HK-2 (cell line): ENCODE measurements around the gene TSEN15.
"Not testable (repeated sequence)": the region's sequence is repeated elsewhere in the genome, so short reads cannot be mapped to it uniquely, and the experiment has no call there.

ENCODE experiments used
- DNase-seq: peaks from one replicate; pipeline ENCODE4 v3.0.0-alpha.2; 2018; ENCODE audit not compliant: unreplicated experiment

TSEN15 gene

DNA sequence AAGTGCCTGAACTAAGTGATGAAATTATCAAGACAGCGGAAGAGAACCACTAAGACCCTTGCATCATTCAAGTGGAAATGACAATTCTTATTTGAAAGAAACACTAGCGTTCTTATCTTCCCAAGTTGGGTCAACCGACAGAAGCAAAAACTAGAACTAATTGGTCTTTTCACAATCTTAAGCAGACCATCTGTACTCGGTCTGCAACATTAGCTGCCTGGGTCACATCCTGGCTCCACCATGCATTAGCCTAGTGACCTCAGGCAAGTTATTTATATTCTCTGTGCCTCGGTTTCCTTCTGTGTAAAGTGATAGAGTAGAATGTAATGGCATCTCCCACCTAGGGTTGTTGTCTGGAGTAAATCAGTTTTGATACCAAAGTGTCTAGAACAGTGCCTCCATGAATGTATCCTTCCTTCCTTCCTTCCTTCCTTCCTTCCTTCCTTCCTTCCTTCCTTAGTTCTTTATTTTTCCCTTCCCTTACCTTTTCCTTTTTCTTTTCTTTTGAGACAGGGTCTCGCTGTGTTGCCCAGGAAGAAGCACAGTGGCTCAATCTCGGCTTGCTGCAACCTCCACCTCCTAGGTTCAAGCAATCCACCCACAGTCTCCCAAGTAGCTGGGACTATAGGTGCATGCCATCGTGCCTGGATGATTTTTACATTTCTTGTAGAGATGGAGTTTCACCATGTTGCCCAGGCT is 20.0 kb upstream of the TSEN15 start:
- DNase-seq, result no peak

GRCh38 chr1:184032306-184032929 is 19.1 kb upstream of the TSEN15 start:
- no peak for DNase-seq

DNA sequence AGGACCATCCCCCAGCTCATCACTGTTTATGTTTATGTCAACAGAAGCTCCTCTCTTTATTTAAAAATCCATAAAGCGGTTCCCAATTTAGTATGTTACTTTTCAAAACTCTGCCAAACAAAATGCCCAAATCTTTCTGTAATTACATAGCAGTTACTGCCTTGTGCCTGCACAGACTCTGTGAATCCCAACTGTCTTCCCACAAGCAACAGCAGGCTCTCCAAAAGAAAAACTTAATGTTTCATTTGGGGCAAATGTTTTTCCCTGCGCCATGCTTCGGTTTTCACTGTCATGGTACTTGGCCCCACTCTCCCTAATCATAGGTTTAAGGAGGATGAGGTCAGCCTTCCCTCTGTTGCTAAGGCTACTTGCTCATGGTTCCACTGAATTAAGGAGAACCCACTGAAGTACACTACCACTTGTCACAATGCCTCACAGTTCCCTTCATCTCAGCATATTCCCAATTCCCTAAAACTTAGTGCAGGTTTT is 18.6 kb upstream of the TSEN15 start:
- DNase-seq, result no peak

DNA sequence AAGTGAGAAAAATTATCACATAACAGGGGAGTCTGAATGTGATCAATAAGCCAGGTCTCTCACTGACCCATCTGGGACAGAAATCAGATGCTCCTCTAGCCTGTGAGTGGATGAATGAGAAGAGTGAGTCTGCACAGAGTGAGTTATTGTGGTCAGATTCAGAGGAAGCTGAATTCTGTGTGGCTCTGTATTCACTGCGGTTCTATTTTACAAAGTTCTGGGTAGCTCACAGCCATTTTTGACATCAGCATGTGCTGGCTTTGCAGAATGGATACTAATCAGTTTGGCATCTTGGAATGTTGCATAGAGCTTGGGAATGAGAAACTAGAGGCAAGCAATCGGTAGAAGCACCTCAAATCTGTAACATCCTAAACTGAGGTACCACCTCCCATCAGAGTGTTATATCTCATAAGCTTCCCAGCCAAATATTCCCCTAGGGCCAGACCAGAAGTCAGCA is 17.8 kb upstream of the TSEN15 start:
- no peak for DNase-seq

DNA sequence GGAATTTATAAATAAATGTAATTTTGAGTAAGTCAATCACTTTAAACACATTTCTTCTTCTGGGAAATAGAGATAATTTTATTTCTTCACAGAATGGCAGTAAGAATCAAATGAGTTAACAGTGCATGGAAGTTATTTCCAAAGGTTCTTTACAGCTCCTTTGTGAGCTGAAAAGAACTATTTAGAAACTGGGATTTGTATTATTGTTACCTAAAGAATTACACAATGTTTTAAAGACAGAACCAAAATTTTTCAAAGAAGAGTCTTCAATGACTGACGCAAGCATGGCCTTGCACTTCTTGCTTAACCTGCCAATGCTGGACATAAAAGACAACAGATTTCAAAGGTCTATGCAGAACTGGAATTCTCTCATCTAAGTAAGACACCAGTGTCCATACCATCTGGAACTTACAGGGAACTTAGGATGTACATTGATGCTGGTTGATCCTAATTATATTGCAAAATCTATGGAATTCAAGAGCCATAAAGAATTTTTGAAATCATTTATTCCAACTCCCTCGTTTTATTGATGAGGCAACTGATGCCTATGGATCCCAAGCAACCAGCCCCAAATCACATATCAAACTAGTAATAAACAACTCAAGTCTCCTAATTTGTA is 16.7 kb upstream of the TSEN15 start:
- DNase-seq, result no peak

DNA sequence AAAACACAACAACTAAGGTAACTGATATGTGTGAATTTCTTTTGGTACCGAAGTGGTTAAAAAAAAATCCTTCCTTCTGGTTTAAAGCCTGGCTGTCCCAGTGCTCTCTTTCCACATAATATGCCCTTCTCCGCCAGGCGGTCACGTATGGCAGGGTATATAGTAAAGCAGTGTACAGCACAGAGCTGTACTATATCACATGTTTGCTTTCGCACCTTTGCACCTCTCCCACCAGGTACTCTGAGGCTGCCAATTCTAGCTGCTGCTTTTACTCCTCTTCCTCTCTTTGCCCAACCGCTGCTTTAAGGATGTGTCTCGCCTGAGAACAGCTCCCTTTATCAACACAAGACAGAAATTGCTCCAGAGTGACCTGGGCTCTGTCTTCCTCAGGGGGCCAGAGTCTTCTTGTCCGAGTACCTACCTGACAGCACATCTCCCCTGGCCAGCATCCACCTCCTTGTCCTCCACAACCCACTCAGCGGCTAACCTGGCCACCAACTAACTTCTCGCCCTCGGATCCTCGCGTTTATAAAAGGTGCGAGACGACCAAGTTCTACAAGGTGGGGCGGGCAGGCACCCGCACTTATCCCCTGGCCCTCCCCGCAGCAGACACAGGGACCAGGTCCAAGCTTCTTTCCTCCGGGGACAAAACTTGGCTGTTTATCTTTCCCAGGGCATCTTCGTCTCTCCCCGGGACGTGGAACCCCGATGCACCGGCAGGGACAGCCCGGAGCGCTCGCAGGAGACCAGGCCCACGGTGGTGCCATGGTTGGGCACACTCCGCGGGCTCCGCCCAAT is 15.6 kb upstream of the TSEN15 start:
- no peak for DNase-seq

DNA sequence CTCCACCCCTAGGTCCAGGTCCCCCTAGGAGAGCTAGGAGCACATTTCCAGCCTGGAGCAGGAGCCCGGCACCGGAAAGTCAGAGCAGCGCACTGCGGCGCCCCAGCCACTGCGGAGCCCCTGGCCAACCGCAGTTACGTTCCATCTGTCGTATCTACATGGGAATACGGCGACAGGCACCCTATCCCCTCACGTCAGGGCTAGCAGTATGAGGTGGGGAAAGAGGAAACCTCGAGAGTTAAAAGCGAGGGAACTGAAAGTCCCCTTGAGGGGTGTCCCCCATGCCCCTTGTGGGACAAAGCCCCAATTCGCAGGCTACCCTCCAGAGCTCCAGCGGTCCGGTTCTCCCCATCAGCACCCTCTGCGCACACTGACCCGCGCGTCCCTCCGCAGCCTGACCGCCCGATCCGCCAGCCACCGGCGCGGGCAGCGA is 15.0 kb upstream of the TSEN15 start:
- DNase-seq, result no peak

DNA sequence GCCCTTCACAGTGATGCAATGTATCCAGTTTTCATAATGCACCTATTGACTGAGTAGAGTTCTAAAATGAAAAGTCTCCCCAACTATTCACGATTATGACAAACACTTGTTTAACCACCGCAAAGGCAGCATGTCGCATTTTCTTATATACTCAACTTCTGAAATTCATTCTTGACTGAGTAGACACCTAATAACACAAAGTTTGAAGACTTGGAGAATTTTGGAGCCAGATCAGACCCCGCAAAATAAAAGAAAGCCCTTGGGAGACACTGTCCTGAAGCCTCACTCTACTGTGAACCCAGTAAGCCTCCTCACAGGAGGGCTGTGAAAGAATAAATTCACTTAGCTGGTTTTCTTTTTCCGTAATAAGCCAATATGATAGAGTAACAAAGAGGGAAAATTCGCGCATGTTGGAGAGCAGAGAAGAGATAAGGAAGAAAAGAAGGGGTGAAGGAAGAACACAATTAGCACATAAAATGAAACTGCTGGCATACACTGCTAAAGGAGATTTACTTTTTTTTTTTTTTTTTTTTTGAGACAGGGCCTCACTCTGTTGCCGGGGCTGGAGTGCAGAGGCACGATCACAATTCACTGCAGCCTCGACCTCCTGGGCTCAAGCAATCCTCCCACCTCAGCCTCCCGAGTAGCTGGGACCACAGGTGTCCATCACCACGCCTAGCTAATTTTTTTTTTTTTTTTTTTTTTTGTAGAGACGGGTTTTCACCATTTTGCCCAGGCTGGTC is 13.5 kb upstream of the TSEN15 start:
- no peak for DNase-seq

GRCh38 chr1:184039126-184039525 is 12.4 kb upstream of the TSEN15 start:
- DNase-seq, result no peak

DNA sequence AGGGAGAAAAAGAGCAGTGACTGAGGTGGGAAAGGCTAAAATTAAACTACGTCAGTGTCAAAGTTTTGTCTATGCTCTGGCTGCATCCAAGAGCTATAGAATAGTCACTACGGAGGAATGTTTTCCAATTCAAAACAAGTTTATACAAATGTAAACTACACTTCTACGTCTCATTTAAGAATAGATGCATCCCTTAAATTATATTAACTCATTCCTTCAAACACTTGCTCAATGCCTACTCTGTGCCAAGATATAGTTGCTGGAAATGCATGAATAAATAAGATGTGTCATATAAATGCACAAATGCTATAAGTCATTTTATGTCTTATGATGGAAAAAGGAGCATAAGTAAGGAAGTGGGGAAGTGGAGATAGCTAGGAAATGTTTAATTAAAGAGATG is 9.8 kb upstream of the TSEN15 start:
- no peak for DNase-seq

DNA sequence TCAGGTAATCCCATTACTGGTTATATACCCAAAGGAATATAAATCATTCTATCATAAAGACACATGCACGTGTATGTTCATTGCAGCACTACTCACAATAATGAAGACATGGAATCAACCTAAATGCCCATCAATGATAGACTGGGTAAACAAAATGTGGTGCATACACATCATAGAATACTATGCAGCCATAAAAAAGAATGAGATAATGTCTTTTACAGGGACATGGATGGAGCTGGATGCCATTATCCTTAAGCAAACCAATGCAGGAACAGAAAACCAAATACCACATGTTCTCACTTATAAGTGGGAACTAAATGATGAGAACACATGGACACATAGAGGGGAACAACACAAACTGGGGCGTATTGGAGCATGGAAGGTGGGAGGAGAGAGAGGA is 8.2 kb upstream of the TSEN15 start:
- not testable (repeated sequence) for DNase-seq

DNA sequence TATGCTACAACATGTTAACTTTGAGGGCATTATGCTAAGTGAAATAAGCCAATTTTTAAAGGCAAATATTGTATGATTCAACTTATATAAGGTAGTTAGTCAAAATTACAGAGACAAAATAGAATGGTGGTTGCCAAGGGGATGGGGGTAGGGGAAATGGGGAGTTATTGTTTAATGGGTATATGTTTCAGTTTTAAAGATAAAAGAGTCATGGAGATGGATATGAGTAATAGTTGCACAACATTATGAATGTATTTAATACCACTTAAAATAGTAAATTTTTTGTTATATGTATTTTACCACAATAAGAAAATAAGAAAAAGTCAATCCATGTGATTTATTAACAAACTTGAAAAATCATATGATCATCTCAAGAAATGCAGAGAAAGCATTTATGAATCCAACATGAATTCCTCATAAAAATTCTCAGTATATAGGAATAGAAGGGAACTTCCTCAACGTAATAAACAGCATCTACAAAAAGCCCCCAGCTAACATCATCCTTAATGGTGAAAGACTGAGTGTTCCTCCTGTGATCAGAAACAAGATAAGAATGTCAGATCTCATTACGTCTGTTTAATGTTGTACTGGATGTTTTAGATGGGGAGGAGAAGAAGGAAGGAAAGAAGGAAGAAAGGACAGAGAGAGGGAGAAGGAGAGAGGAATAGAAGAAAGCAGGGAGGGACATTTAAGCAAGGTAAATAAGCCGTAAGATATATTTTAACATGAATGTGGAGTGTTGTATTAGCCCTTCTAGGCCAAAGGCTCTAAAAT is 6.7 kb upstream of the TSEN15 start:
- DNase-seq, result no peak

GRCh38 chr1:184047541-184047940 is 4.0 kb upstream of the TSEN15 start:
- not testable (repeated sequence) for DNase-seq

GRCh38 chr1:184048561-184049240 is 2.8 kb upstream of the TSEN15 start:
- no peak for DNase-seq

DNA sequence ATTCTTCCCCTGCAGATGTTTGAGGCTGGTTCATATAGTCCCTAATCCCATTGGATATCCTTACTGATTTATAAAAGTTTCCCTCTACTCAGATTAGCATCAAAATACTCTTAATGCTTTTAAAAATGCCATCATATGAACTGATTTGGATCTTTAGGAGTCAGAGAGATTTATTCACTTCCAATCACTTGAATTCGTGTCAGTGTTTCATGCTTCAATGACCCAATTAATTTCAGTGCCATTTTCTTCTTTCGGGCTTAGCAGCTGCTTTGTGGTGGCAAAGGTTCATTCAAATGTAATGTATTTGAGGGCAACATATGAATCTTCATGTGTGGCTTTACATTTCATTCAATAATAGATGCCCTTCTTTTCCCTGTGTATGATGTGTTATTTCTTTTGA is 2.2 kb upstream of the TSEN15 start:
- no peak for DNase-seq

- DNase-seq, result no peak
These were observed 1.6 kb upstream of the TSEN15 start for GRCh38 chr1:184049836-184050468.

GRCh38 chr1:184050636-184051035 is 894 bp upstream of the TSEN15 start:
- no peak for DNase-seq

- no peak for DNase-seq
These were observed 419 bp upstream of the TSEN15 start for GRCh38 chr1:184051138-184051484.

DNA sequence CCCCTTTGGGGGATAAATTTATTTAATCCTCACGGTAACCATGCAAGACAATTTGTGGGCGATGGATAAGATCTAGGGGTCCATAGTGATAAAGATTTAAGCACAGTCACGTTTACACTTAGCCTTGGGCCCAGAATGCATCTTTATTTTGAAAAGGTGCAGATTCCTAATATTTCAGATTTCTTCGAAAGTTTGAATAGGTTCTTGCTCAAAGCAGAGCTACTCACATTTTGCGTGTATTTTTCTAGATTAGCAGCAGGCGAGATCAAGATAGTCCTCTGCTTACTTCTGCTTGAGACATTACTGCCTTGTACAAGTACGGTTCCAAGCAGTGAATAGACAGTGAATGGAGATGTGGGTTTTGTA is 647 bp downstream of the TSEN15 start:
- no peak for DNase-seq

DNA sequence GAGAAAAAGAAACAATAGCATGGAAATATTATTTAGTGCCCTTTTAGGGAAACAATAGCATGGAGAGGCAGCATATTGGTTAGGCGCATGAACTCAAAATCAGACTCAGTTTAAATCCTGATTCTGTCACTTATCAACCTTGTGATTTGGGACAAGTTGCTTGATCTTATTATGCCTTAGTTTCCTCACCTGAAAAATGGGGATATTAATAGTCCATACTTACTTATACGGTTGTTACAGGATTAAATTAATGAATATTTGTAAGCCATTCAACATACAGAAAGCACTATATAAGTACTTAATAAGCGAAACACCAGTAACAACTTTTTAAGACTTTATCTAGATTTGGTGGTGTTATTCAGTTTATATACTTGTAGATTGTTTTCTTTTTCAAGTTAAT is 1.2 kb downstream of the TSEN15 start:
- no peak for DNase-seq
